GM23338 (cell line): ENCODE measurements around the gene NID1. TPM values are rescaled to one million over a fixed set of nuclear protein-coding genes. Genes with fewer than 3 reads are reported as not detected.

Source experiments
- ATAC-seq: fragments of 200-7000 bp; cut with Tn5 transposase; 3 replicates; pipeline ENCODE4 v1.9.1; 2020
- DNase-seq: peaks from one replicate; pipeline ENCODE4 v3.0.0-alpha.2; 2015; ENCODE audit warnings: low spot score
- H2AFZ ChIP-seq: fragments of 200-600 bp; sonication (generic); 2 replicates; pipeline ENCODE4 v1.8.0; 2016; ENCODE audit warnings: antibody characterized with exemption, mild to moderate bottlenecking, moderate library complexity
- H3F3A ChIP-seq: fragments of 200-600 bp; sonication (generic); replicated peaks from 2 replicates; pipeline ENCODE4 v1.8.0; 2017; ENCODE audit warnings: antibody characterized with exemption, mixed run types, low read depth
- H3K27ac ChIP-seq: fragments of 200-600 bp; sonication (generic); 2 replicates; pipeline ENCODE4 v1.6.1; 2016; ENCODE audit warnings: low read depth
- H3K27me3 ChIP-seq: fragments of 200-600 bp; sonication (generic); 2 replicates; pipeline ENCODE4 v1.8.0; 2016; ENCODE audit warnings: mild to moderate bottlenecking, mixed run types, moderate library complexity; ENCODE audit not compliant: insufficient read depth
- H3K36me3 ChIP-seq: fragments of 200-600 bp; sonication (generic); 2 replicates; pipeline ENCODE4 v1.8.0; 2016; ENCODE audit warnings: mild to moderate bottlenecking; ENCODE audit not compliant: insufficient read depth
- H3K4me1 ChIP-seq: fragments of 200-600 bp; sonication (generic); 2 replicates; pipeline ENCODE4 v1.8.0; 2016; ENCODE audit warnings: mild to moderate bottlenecking, moderate library complexity; ENCODE audit not compliant: insufficient read depth
- H3K4me2 ChIP-seq: fragments of 200-600 bp; sonication (generic); 2 replicates; pipeline ENCODE4 v1.7.1; 2017; ENCODE audit warnings: mixed run types
- H3K4me3 ChIP-seq: fragments of 200-600 bp; sonication (generic); 2 replicates; pipeline ENCODE4 v1.6.1; 2016; ENCODE audit warnings: mixed run types
- H3K79me2 ChIP-seq: fragments of 200-600 bp; sonication (generic); replicated peaks from 2 replicates; pipeline ENCODE4 v1.8.0; 2017; ENCODE audit warnings: mild to moderate bottlenecking; ENCODE audit not compliant: insufficient read depth
- H3K9me2 ChIP-seq: fragments of 200-600 bp; sonication (generic); 2 replicates; pipeline ENCODE4 v1.8.0; 2017; ENCODE audit not compliant: insufficient read depth
- H4K20me1 ChIP-seq: fragments of 200-600 bp; sonication (generic); replicated peaks from 2 replicates; pipeline ENCODE4 v1.8.0; 2017; ENCODE audit warnings: mild to moderate bottlenecking; ENCODE audit not compliant: insufficient read depth
- H3K27ac Mint-ChIP-seq: 2 replicates; pipeline ENCODE4 v1.8.0; 2020; ENCODE audit warnings: inconsistent platforms, mild to moderate bottlenecking, moderate library complexity, mixed read lengths
- H3K27me3 Mint-ChIP-seq: 3 replicates; pipeline ENCODE4 v1.8.0; 2022; ENCODE audit warnings: low read depth, mild to moderate bottlenecking, moderate library complexity, mixed read lengths, inconsistent platforms; ENCODE audit not compliant: insufficient read depth, poor library complexity
- H3K36me3 Mint-ChIP-seq: 3 replicates; pipeline ENCODE4 v1.8.0; 2021; ENCODE audit warnings: low read depth, mild to moderate bottlenecking, inconsistent platforms, moderate library complexity, mixed read lengths
- H3K4me1 Mint-ChIP-seq: 3 replicates; pipeline ENCODE4 v1.8.0; 2020; ENCODE audit warnings: mild to moderate bottlenecking, inconsistent platforms, mixed read lengths
- H3K4me3 Mint-ChIP-seq: 3 replicates; pipeline ENCODE4 v1.8.0; 2021; ENCODE audit warnings: moderate library complexity, mild to moderate bottlenecking, inconsistent platforms, mixed read lengths
- H3K9me3 Mint-ChIP-seq: 3 replicates; pipeline ENCODE4 v1.8.0; 2020; ENCODE audit warnings: moderate library complexity, mild to moderate bottlenecking, inconsistent platforms, mixed read lengths
- CTCF ChIP-seq, 2 experiments: fragments of 200-600 bp in 1 of 2; sonication (generic) in 1 of 2; conservative IDR thresholded peaks; 2 replicates each; pipeline versions ENCODE4 v1.5.1 to v1.6.1; 2016 to 2017; ENCODE audit warnings: antibody characterized with exemption in 2 of 2, low read depth in 2 of 2, mild to moderate bottlenecking in 2 of 2, moderate library complexity in 1 of 2
- ETS1 ChIP-seq: IDR thresholded peaks from 2 replicates; pipeline ENCODE4 v1.6.1; 2016; ENCODE audit warnings: antibody characterized with exemption
- EZH2phosphoT487 ChIP-seq: fragments of 200-600 bp; sonication (generic); IDR thresholded peaks from one replicate; pipeline ENCODE4 v1.8.1; 2018; ENCODE audit warnings: antibody characterized with exemption; ENCODE audit not compliant: unreplicated experiment
- JUNB ChIP-seq: IDR thresholded peaks from one replicate; pipeline ENCODE4 v1.6.1; 2016; ENCODE audit warnings: antibody characterized with exemption; ENCODE audit not compliant: unreplicated experiment
- POLR2AphosphoS5 ChIP-seq: IDR thresholded peaks from 2 replicates; pipeline ENCODE4 v1.6.1; 2016; ENCODE audit warnings: antibody characterized with exemption, low read depth
- REST ChIP-seq: IDR thresholded peaks from one replicate; pipeline ENCODE4 v1.6.1; 2018; ENCODE audit warnings: antibody characterized with exemption; ENCODE audit not compliant: unreplicated experiment
- STAT1 ChIP-seq: IDR thresholded peaks from one replicate; pipeline ENCODE4 v1.6.1; 2016; ENCODE audit warnings: antibody characterized with exemption; ENCODE audit not compliant: unreplicated experiment
- ZNF114 ChIP-seq: fragments of 250-450 bp; sonication (Bioruptor Pico); IDR thresholded peaks from 2 replicates; pipeline ENCODE4 v1.5.0; 2020; ENCODE audit warnings: mild to moderate bottlenecking, moderate library complexity
- ZNF462 ChIP-seq: fragments of 250-450 bp; sonication (Bioruptor Pico); IDR thresholded peaks from 2 replicates; pipeline ENCODE4 v1.5.0; 2020; ENCODE audit warnings: mild to moderate bottlenecking, moderate library complexity
- polyA plus RNA-seq: library from polyadenylated mRNA; unstranded; fragments of >200 nt; fragmentation: Nextera tagmentation; extraction: Ambion mirVana; gene quantifications from 2 replicates; pipeline ENCODE4 v1.2.1, GENCODE V29; 2016
- total RNA-seq: library from RNA; depleted of rRNA; stranded (reverse); fragments of >200 nt; shearing (Covaris generic); gene quantifications from 2 replicates; pipeline ENCODE4 v1.2.3, GENCODE V29; 2014

The NID1 gene
- total and polyA plus RNA-seq, 2 experiments from 2014 or later, result 7.1 to 32.5 TPM

- Histone ChIP-seq H2AFZ (no peak overlapping the region), H3K4me3 (no peak overlapping the region), H3K27ac (no peak overlapping the region), H3K9me2 (no peaks in the 10 kb centered on the region), H3K79me2 (no peaks in the 10 kb centered on the region), H3K4me2 (no peak overlapping the region), H3K36me3 (no peaks in the 10 kb centered on the region), H3K4me1 (no peaks in the 10 kb centered on the region), H3F3A (no peaks in the 10 kb centered on the region), H3K27me3 (no peaks in the 10 kb centered on the region), H4K20me1 (no peaks in the 10 kb centered on the region)
- Mint-ChIP-seq H3K27ac (no peak overlapping the region), H3K4me3 (no peak overlapping the region; the same call in 2 of the 3 replicates), H3K36me3 (no peaks in the 10 kb centered on the region), H3K4me1 (0 out of 3 replicates have a peak, but pooled peaks cover 3% of the 10 kb centered on the region), H3K27me3 (peaks cover 9% of the 10 kb centered on the region), H3K9me3 (0 out of 3 replicates have a peak, but pooled peaks cover 3% of the 10 kb centered on the region)
- no peak for TF ChIP-seq JUNB
- ATAC-seq, result no peak
- no peak for DNase-seq
Observed at GRCh38 chr1:236085545-236086159, 20.8 kb upstream of the NID1 start.

- H3K9me2 ChIP-seq, result no peaks in the 10 kb centered on the region
- no peak overlapping the region for H3K27ac Mint-ChIP-seq
- H3K27me3 ChIP-seq, result no peaks in the 10 kb centered on the region
- no peak overlapping the region for H3K4me2 ChIP-seq
- H2AFZ ChIP-seq, result no peak overlapping the region
- DNase-seq, result no peak
- H3K4me1 Mint-ChIP-seq, result 0 out of 3 replicates have a peak, but pooled peaks cover 3% of the 10 kb centered on the region
- no peaks in the 10 kb centered on the region for H4K20me1 ChIP-seq
- no peak overlapping the region for H3K4me3 Mint-ChIP-seq
- H3K4me3 ChIP-seq, result no peak overlapping the region
- no peak overlapping the region for H3K27ac ChIP-seq
- H3K79me2 ChIP-seq, result no peaks in the 10 kb centered on the region
- H3K4me1 ChIP-seq, result no peaks in the 10 kb centered on the region
- H3F3A ChIP-seq, result no peaks in the 10 kb centered on the region
- H3K36me3 Mint-ChIP-seq, result no peaks in the 10 kb centered on the region
- no peak for ATAC-seq
- H3K27me3 Mint-ChIP-seq, result peaks cover 9% of the 10 kb centered on the region
- no peaks in the 10 kb centered on the region for H3K36me3 ChIP-seq
- 0 out of 3 replicates have a peak, but pooled peaks cover 3% of the 10 kb centered on the region for H3K9me3 Mint-ChIP-seq
- TF ChIP-seq EZH2phosphoT487 (no peak), CTCF (conservative IDR thresholded peaks at IDR 0.05; ENCODE audit: low read depth in 2 of 2) (no peak), ETS1 (no peak), REST (no peak), ZNF462 (CRISPR knock-in tag) (no peak), ZNF114 (no peak), STAT1 (no peak), POLR2AphosphoS5 (no peak)
Observed at GRCh38 chr1:236084386-236084730, 19.5 kb upstream of the NID1 start.
